CD4-positive, alpha-beta T cell (primary cell): ENCODE measurements around the gene MCEMP1. TPM values are rescaled to one million over a fixed set of nuclear protein-coding genes. Genes with fewer than 3 reads are reported as not detected.

Experiments used
- ATAC-seq: fragments of 200-7000 bp; cut with Tn5 transposase; one replicate; pipeline ENCODE4 v1.10.0; 2022; ENCODE audit warnings: mild to moderate bottlenecking; ENCODE audit not compliant: poor library complexity
- CTCF ChIA-PET: fragments of 350-600 bp; sonication (Branson Sonifier 250); formaldehyde crosslinking; loops from one replicate; lab custom pipeline; 2021; ENCODE audit warnings: antibody characterized with exemption, inconsistent platforms; lab: Charles Lee
- POLR2A ChIA-PET: fragments of 350-600 bp; sonication (Branson Sonifier 250); formaldehyde crosslinking; loops from one replicate; lab custom pipeline; 2021; ENCODE audit warnings: antibody characterized with exemption, inconsistent platforms; lab: Charles Lee
- DNase-seq, 14 experiments: peaks; one replicate each; pipeline ENCODE4 v3.0.0-alpha.2; 2013 to 2020; ENCODE audit warnings: mixed read lengths in 2 of 14
- H3K27ac ChIP-seq, 2 donors: one replicate each; pipeline versions ENCODE4 v1.5.1 to v1.7.0; 2013; ENCODE audit warnings: low read length in 2 of 2, low read depth in 1 of 2, mild to moderate bottlenecking in 1 of 2
- H3K27me3 ChIP-seq, 2 experiments: 1 replicate in 1 of 2; 2 replicates in 1 of 2; pipeline versions ENCODE4 v1.6.1 to v1.7.0; 2013; ENCODE audit warnings: low read length in 2 of 2, control low read depth in 1 of 2, mild to moderate bottlenecking in 1 of 2, moderate library complexity in 1 of 2; ENCODE audit not compliant: insufficient read depth in 2 of 2, control insufficient read depth in 1 of 2
- H3K36me3 ChIP-seq: one replicate; pipeline ENCODE4 v1.6.1; 2013; ENCODE audit warnings: low read length, control low read depth; ENCODE audit not compliant: insufficient read depth
- H3K4me1 ChIP-seq: one replicate; pipeline ENCODE4 v1.6.1; 2013; ENCODE audit warnings: low read length, control low read depth; ENCODE audit not compliant: insufficient read depth
- H3K4me3 ChIP-seq: one replicate; pipeline ENCODE4 v1.5.1; 2013; ENCODE audit warnings: mild to moderate bottlenecking, low read length, moderate library complexity
- H3K9me3 ChIP-seq, 2 experiments: 1 replicate in 1 of 2; 2 replicates in 1 of 2; pipeline versions ENCODE4 v1.6.1 to v1.7.0; 2013; ENCODE audit warnings: low read length in 2 of 2, mild to moderate bottlenecking in 2 of 2, control low read depth in 1 of 2, moderate library complexity in 1 of 2; ENCODE audit not compliant: control insufficient read depth in 1 of 2, insufficient read depth in 1 of 2
- H3K27ac Mint-ChIP-seq: one replicate; pipeline ENCODE4 v1.8.0; 2020; ENCODE audit warnings: mixed read lengths
- H3K27me3 Mint-ChIP-seq: one replicate; pipeline ENCODE4 v1.8.0; 2021; ENCODE audit warnings: mixed read lengths
- H3K36me3 Mint-ChIP-seq: one replicate; pipeline ENCODE4 v1.8.0; 2021; ENCODE audit warnings: low read depth, mixed read lengths
- H3K4me1 Mint-ChIP-seq: one replicate; pipeline ENCODE4 v1.8.0; 2021; ENCODE audit warnings: low read depth, mixed read lengths
- H3K4me3 Mint-ChIP-seq: one replicate; pipeline ENCODE4 v1.8.0; 2020; ENCODE audit warnings: mild to moderate bottlenecking, mixed read lengths
- H3K9me3 Mint-ChIP-seq: one replicate; pipeline ENCODE4 v1.8.0; 2020; ENCODE audit warnings: mixed read lengths
- CTCF ChIP-seq: fragments of 200-600 bp; IDR thresholded peaks from one replicate; pipeline ENCODE4 v1.8.0; 2022; ENCODE audit warnings: antibody characterized with exemption, mild to moderate bottlenecking
- intact Hi-C, 2 experiments: fragments of 100-400 bp; cut with DNase I in 1 of 2; cut with micrococcal nuclease in 1 of 2; formaldehyde crosslinking; loops; one replicate each; pipeline versions ENCODE4 v1.15.1 to v1.9.0; 2023 to 2025; cut with DNase I, micrococcal nuclease
- total RNA-seq, 174 experiments: library from RNA in 2 of 174; stranded (reverse) in 2 of 174; gene quantifications; one replicate each; pipeline ENCODE4 v1.2.3 and lab custom pipeline; 2021 to 2026

The MCEMP1 gene
- total RNA-seq, 2 experiments from 2014 or later, result 0.38 TPM; not detected in 1

GRCh38 chr19:7661744-7662538 lies 14.9 kb upstream of the MCEMP1 start:
- CTCF ChIA-PET, result interaction anchor here (0.7 kb wide), 1 partner anchor 503 kb away, joined by 3 read pairs; no protein-coding TSS in a partner anchor
- Histone ChIP-seq H3K27me3 (no peaks in the 10 kb centered on the region), H3K27ac (no peak overlapping the region), H3K36me3 (no peaks in the 10 kb centered on the region), H3K9me3 (no peaks in the 10 kb centered on the region), H3K4me1 (peaks cover 20% of the 10 kb centered on the region), H3K4me3 (no peak overlapping the region)
- TF ChIP-seq CTCF, result no peak
- Mint-ChIP-seq H3K27ac (no peak overlapping the region), H3K27me3 (peaks cover 3% of the 10 kb centered on the region), H3K4me3 (no peak overlapping the region), H3K9me3 (no peaks in the 10 kb centered on the region), H3K36me3 (no peaks in the 10 kb centered on the region), H3K4me1 (peaks cover 13% of the 10 kb centered on the region)
- DNase-seq (no peak), ATAC-seq (no peak)
- intact Hi-C loops, result no loop called here
- POLR2A ChIA-PET, result no interaction called here

GRCh38 chr19:7662657-7663056 lies 14.2 kb upstream of the MCEMP1 start:
- H3K9me3 Mint-ChIP-seq, result no peaks in the 10 kb centered on the region
- no peak for TF ChIP-seq CTCF
- CTCF ChIA-PET, result interaction anchor here (0.7 kb wide), 1 partner anchor 504 kb away, joined by 3 read pairs; no protein-coding TSS in a partner anchor
- H3K4me3 Mint-ChIP-seq, result no peak overlapping the region
- no peak overlapping the region for H3K4me3 ChIP-seq
- H3K9me3 ChIP-seq, result no peaks in the 10 kb centered on the region
- intact Hi-C loops, result no loop called here
- DNase-seq (no peak), ATAC-seq (no peak)
- H3K36me3 Mint-ChIP-seq, result no peaks in the 10 kb centered on the region
- POLR2A ChIA-PET, result no interaction called here
- H3K27me3 Mint-ChIP-seq, result peaks cover 6% of the 10 kb centered on the region
- H3K4me1 Mint-ChIP-seq, result peaks cover 8% of the 10 kb centered on the region
- H3K27me3 ChIP-seq, result no peaks in the 10 kb centered on the region
- H3K27ac ChIP-seq, result no peak overlapping the region
- H3K4me1 ChIP-seq, result peaks cover 13% of the 10 kb centered on the region
- H3K27ac Mint-ChIP-seq, result no peak overlapping the region
- no peaks in the 10 kb centered on the region for H3K36me3 ChIP-seq

GRCh38 chr19:7663706-7664105 lies 13.2 kb upstream of the MCEMP1 start:
- Histone ChIP-seq H3K9me3 (no peaks in the 10 kb centered on the region), H3K36me3 (no peaks in the 10 kb centered on the region), H3K4me3 (no peak overlapping the region), H3K27me3 (no peaks in the 10 kb centered on the region), H3K27ac (no peak overlapping the region), H3K4me1 (peaks cover 5% of the 10 kb centered on the region)
- Mint-ChIP-seq H3K4me1 (no peaks in the 10 kb centered on the region), H3K36me3 (no peaks in the 10 kb centered on the region), H3K27ac (no peak overlapping the region), H3K4me3 (no peak overlapping the region), H3K27me3 (peaks cover 6% of the 10 kb centered on the region), H3K9me3 (no peaks in the 10 kb centered on the region)
- intact Hi-C loops, result no loop called here
- CTCF ChIA-PET, result interaction anchor here (2.0 kb wide), 1 partner anchor 17 kb away, joined by 5 read pairs; the partner anchor contains the start of gene TRAPPC5
- POLR2A ChIA-PET, result no interaction called here
- ATAC-seq (no peak), DNase-seq (no peak)
- no peak for TF ChIP-seq CTCF
